GM12878 (cell line): ENCODE results near the gene HTR3A. TPM values are rescaled to one million over a fixed set of nuclear protein-coding genes. Genes with fewer than 3 reads are reported as not detected.

Source experiments
- ATAC-seq: fragments of 200-7000 bp; cut with Tn5 transposase; 3 replicates; pipeline ENCODE4 v1.9.1; 2020; ENCODE audit warnings: mild to moderate bottlenecking, moderate library complexity
- BruUV-seq: library from RNA; stranded (reverse); fragments of 400-500 nt; replicated peaks from 2 replicates; lab custom pipeline; 2021; lab: Mats Ljungman, UMichigan
- CTCF ChIA-PET: fragments of 300-600 bp; sonication (Branson Sonifier 250); formaldehyde crosslinking; extraction: SDS; loops from one replicate; lab custom pipeline; 2021; ENCODE audit warnings: inconsistent platforms; lab: Yijun Ruan, JAX
- POLR2A ChIA-PET: fragments of 350-600 bp; formaldehyde crosslinking; extraction: SDS; loops from one replicate; lab custom pipeline; 2021; ENCODE audit warnings: inconsistent platforms; lab: Charles Lee
- RAD21 ChIA-PET: fragments of 300-600 bp; sonication (Branson Sonifier 250); formaldehyde crosslinking; loops from one replicate; lab custom pipeline; 2023; ENCODE audit warnings: antibody characterized with exemption; ENCODE audit not compliant: unreplicated experiment; lab: Charles Lee
- SMC1A ChIA-PET: fragments of 300-600 bp; sonication (Branson Sonifier 250); formaldehyde crosslinking; loops from one replicate; lab custom pipeline; 2023; ENCODE audit not compliant: unreplicated experiment, uncharacterized antibody; lab: Charles Lee
- DNase-seq: peaks from one replicate; pipeline ENCODE4 v3.0.0-alpha.2; 2011; ENCODE audit warnings: low read depth, low spot score
- FAIRE-seq: peaks from 3 replicates; lab custom pipeline; 2011; peaks lifted over from hg19 to GRCh38; lab: Jason Lieb, UNC
- H2AFZ ChIP-seq: 2 replicates; pipeline ENCODE4 v1.6.0; 2011; ENCODE audit warnings: low read depth, low read length, control low read depth; ENCODE audit not compliant: control insufficient read depth
- H3K27ac ChIP-seq: 2 replicates; pipeline ENCODE4 v1.5.1; 2011; ENCODE audit warnings: control low read depth; ENCODE audit not compliant: control insufficient read depth, insufficient read depth
- H3K27me3 ChIP-seq, 2 experiments: replicated peaks in 1 of 2; 2 replicates each; pipeline versions ENCODE4 v1.6.0 to v1.6.1; 2011; ENCODE audit warnings: low read length in 1 of 2; ENCODE audit not compliant: control insufficient read depth in 2 of 2, insufficient read depth in 2 of 2
- H3K36me3 ChIP-seq, 2 experiments: 2 replicates each; pipeline ENCODE4 v1.5.1; 2011; ENCODE audit warnings: low read length in 1 of 2; ENCODE audit not compliant: control insufficient read depth in 2 of 2, insufficient read depth in 2 of 2
- H3K4me1 ChIP-seq: 2 replicates; pipeline ENCODE4 v1.6.1; 2011; ENCODE audit warnings: mild to moderate bottlenecking, low read length, moderate library complexity, mixed read lengths; ENCODE audit not compliant: control insufficient read depth, insufficient read depth
- H3K4me2 ChIP-seq: 2 replicates; pipeline ENCODE4 v1.6.0; 2011; ENCODE audit warnings: control low read depth; ENCODE audit not compliant: control insufficient read depth, insufficient read depth
- H3K4me3 ChIP-seq: fragments of 200-600 bp; sonication (generic); 2 replicates; pipeline ENCODE4 v1.5.1; 2016
- H3K79me2 ChIP-seq: 2 replicates; pipeline ENCODE4 v1.6.0; 2011; ENCODE audit warnings: low read length; ENCODE audit not compliant: control insufficient read depth, insufficient read depth
- H3K9ac ChIP-seq: 2 replicates; pipeline ENCODE4 v1.8.0; 2011; ENCODE audit warnings: low read length, control low read depth, mixed read lengths; ENCODE audit not compliant: control insufficient read depth, insufficient read depth
- H3K9me3 ChIP-seq: replicated peaks from 3 replicates; pipeline ENCODE4 v1.5.1; 2011; ENCODE audit warnings: mild to moderate bottlenecking, low read length; ENCODE audit not compliant: control insufficient read depth, insufficient read depth
- H4K20me1 ChIP-seq: 2 replicates; pipeline ENCODE4 v1.6.0; 2011; ENCODE audit not compliant: control insufficient read depth, insufficient read depth
- CBFB ChIP-seq: IDR thresholded peaks from 2 replicates; pipeline ENCODE4 v1.6.1; 2016; ENCODE audit warnings: antibody characterized with exemption, low read depth
- E2F8 ChIP-seq: fragments of 450-650 bp; IDR thresholded peaks from 2 replicates; pipeline ENCODE4 v1.6.1; 2018; ENCODE audit warnings: mild to moderate bottlenecking, low read depth, moderate library complexity; ENCODE audit not compliant: partially characterized antibody
- WGBS: methylation state at CpG from one replicate; pipeline ENCODE4 v1.1.6; 2016; ENCODE audit warnings: low lambda C conversion rate; ENCODE audit not compliant: insufficient replicate concordance, insufficient coverage; ENCODE audit errors: missing lambda C conversion rate; 5-methylcytosine and 5-hydroxymethylcytosine counted together
- in situ Hi-C: fragments of 300-500 bp; cut with MboI; formaldehyde crosslinking; loops from 9 replicates; pipeline ENCODE4 v1.14.3; 2018; ENCODE audit warnings: mixed read lengths
- intact Hi-C: fragments of 100-400 bp; cut with micrococcal nuclease; formaldehyde crosslinking; loops from one replicate; pipeline ENCODE4 v1.14.2; 2022; ENCODE audit not compliant: unreplicated experiment
- polyA plus RNA-seq, 11 experiments: library from polyadenylated mRNA; depleted of rRNA in 4 of 11; unstranded in 6 of 11; stranded (reverse) in 5 of 11; fragments of >200 nt; fragmentation: Nextera tagmentation in 4 of 11; fragmentation: Illumina TruSeq in 1 of 11; extraction: Ambion mirVana in 4 of 11; extraction: Trizol in 1 of 11; gene quantifications; 1 replicate in 1 of 11; 2 replicates in 10 of 11; pipeline versions ENCODE4 v1.2.1 to v1.2.3, GENCODE V29; 2011 to 2016; ENCODE audit warnings: inconsistent platforms in 2 of 11, missing spikeins in 2 of 11, low read depth in 1 of 11
- total RNA-seq, 4 experiments: library from RNA; depleted of rRNA in 3 of 4; stranded (reverse); fragments of >200 nt in 3 of 4; fragmentation: Illumina TruSeq in 1 of 4; extraction: Trizol in 1 of 4; gene quantifications; 2 replicates each; pipeline versions ENCODE4 v1.2.1 to v1.2.3, GENCODE V29; 2013 to 2021
- TF ChIP-seq, protein P1 (sequence below): fragments of 450-650 bp; formaldehyde crosslinking; IDR thresholded peaks from 2 replicates; pipeline ENCODE4 v1.4.0; 2020; ENCODE audit warnings: mild to moderate bottlenecking, moderate library complexity

The HTR3A gene
- total and polyA plus RNA-seq, 10 of the 15 experiments (the other 5 are each of a cell fraction or from before 2014, with no cell fraction given) = not detected

GRCh38 chr11:113979431-113979830 lies 4.5 kb downstream of the HTR3A start:
- intact Hi-C loops (no loop called here), in situ Hi-C loops (no loop called here)
- CTCF ChIA-PET = interaction anchor here (1.0 kb wide), 1 partner anchor 37 kb away, joined by 3 read pairs; no protein-coding TSS in a partner anchor
- H4K20me1 ChIP-seq = no peaks in the 10 kb centered on the region; the same call in 1 of the 2 replicates
- BruUV-seq = no TSS peak
- H3K27me3 ChIP-seq = peaks cover 4 to 12% of the 10 kb centered on the region in 2 experiments
- H3K36me3 ChIP-seq = no peaks in the 10 kb centered on the region
- no peak overlapping the region for H3K4me2 ChIP-seq
- H2AFZ ChIP-seq = no peak overlapping the region
- no peak overlapping the region for H3K4me3 ChIP-seq
- no peak overlapping the region for H3K9ac ChIP-seq
- FAIRE-seq (no peak), ATAC-seq (no peak), DNase-seq (no peak)
- H3K9me3 ChIP-seq = no peaks in the 10 kb centered on the region
- 0% methylated on average over 1 of the region's 1 CpG for WGBS
- TF ChIP-seq E2F8 = no peak
- TF ChIP-seq CBFB = no peak
- TF ChIP-seq, protein P1, sequence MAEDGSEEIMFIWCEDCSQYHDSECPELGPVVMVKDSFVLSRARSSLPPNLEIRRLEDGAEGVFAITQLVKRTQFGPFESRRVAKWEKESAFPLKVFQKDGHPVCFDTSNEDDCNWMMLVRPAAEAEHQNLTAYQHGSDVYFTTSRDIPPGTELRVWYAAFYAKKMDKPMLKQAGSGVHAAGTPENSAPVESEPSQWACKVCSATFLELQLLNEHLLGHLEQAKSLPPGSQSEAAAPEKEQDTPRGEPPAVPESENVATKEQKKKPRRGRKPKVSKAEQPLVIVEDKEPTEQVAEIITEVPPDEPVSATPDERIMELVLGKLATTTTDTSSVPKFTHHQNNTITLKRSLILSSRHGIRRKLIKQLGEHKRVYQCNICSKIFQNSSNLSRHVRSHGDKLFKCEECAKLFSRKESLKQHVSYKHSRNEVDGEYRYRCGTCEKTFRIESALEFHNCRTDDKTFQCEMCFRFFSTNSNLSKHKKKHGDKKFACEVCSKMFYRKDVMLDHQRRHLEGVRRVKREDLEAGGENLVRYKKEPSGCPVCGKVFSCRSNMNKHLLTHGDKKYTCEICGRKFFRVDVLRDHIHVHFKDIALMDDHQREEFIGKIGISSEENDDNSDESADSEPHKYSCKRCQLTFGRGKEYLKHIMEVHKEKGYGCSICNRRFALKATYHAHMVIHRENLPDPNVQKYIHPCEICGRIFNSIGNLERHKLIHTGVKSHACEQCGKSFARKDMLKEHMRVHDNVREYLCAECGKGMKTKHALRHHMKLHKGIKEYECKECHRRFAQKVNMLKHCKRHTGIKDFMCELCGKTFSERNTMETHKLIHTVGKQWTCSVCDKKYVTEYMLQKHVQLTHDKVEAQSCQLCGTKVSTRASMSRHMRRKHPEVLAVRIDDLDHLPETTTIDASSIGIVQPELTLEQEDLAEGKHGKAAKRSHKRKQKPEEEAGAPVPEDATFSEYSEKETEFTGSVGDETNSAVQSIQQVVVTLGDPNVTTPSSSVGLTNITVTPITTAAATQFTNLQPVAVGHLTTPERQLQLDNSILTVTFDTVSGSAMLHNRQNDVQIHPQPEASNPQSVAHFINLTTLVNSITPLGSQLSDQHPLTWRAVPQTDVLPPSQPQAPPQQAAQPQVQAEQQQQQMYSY = no peak
- no peaks in the 10 kb centered on the region for H3K79me2 ChIP-seq
- H3K4me1 ChIP-seq = peaks cover 8% of the 10 kb centered on the region
- POLR2A ChIA-PET = no interaction called here
- SMC1A ChIA-PET = no interaction called here
- H3K27ac ChIP-seq = no peak overlapping the region
- RAD21 ChIA-PET = no interaction called here
